Muscle layer of duodenum (tissue), 2 donors: Measurements from ENCODE around the gene BICRA.
"Not testable (repeated sequence)": the region's sequence is repeated elsewhere in the genome, so short reads cannot be mapped to it uniquely, and the experiment has no call there.

Experiments
- H3K27ac ChIP-seq: one replicate; pipeline ENCODE4 v1.7.0; 2013; ENCODE audit warnings: mild to moderate bottlenecking, low read length
- H3K27me3 ChIP-seq: one replicate; pipeline ENCODE4 v1.7.0; 2013; ENCODE audit warnings: low read depth, mild to moderate bottlenecking, control low read depth, low read length
- H3K36me3 ChIP-seq, 2 donors: one replicate each; pipeline ENCODE4 v1.7.0; 2013; ENCODE audit warnings: low read length in 2 of 2, control low read depth in 1 of 2, mild to moderate bottlenecking in 1 of 2; ENCODE audit not compliant: insufficient read depth in 2 of 2, control insufficient read depth in 1 of 2
- H3K4me1 ChIP-seq, 2 donors: one replicate each; pipeline ENCODE4 v1.7.0; 2013; ENCODE audit warnings: low read length in 2 of 2, mild to moderate bottlenecking in 2 of 2, control low read depth in 1 of 2, moderate library complexity in 1 of 2; ENCODE audit not compliant: insufficient read depth in 2 of 2, control insufficient read depth in 1 of 2
- H3K4me3 ChIP-seq, 2 donors: one replicate each; pipeline ENCODE4 v1.7.0; 2013; ENCODE audit warnings: low read length in 2 of 2, low read depth in 1 of 2, mild to moderate bottlenecking in 1 of 2
- H3K9me3 ChIP-seq, 2 donors: one replicate each; pipeline ENCODE4 v1.7.0; 2013; ENCODE audit warnings: low read length in 2 of 2, control low read depth in 1 of 2, mild to moderate bottlenecking in 1 of 2; ENCODE audit not compliant: control insufficient read depth in 1 of 2
- donor health status: healthy.

The BICRA gene

DNA sequence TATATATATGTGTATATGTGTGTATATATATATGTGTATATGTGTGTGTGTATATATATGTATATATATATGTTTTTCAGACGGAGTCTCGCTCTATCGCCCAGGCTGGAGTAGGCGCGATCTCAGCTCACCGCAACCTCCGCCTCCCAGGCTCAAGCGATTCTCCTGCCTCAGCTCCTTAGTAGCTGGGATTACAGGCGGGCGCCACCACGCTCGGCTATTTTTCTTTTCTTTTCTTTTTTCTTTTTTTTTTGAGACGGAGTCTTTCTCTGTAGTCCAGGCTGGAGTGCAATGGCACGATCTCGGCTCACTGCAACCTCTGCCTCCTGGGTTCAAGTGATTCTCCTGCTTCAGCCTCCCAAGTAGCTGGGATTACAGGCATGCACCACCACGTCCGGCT lies 137.2 kb downstream of the BICRA start:
- H3K9me3 ChIP-seq, H3K27ac ChIP-seq, H3K27me3 ChIP-seq: not testable (repeated sequence)
- Histone ChIP-seq H3K4me3 (peak overlapping the region; percentile 45 to 69), H3K36me3 (peaks cover 22 to 35% of the 10 kb centered on the region in 2 donors), H3K4me1 (peaks cover 0 to 24% of the 10 kb centered on the region in 2 donors)

DNA sequence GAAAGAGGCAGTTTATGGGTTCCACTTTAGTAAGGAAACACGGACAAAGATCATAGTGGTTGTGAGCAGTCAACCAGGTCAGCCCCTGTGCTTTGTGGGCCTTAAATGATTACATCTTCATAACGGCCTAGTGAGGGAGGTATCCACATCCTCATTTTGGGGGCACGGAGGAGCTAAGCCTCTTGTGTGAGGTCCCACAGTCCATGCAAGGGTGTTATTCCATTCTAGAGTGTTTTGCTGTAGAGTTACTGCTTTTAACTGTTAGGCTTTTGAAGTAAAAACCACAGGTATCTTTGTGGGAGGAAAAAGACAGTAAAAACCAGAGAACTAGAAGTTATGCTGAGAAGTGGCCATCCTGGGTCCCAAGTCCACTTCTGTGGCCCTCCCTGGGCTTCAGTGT lies 140.4 kb downstream of the BICRA start:
- H3K27me3 ChIP-seq: no peaks in the 10 kb centered on the region
- no peak overlapping the region for H3K27ac ChIP-seq
- H3K9me3 ChIP-seq: no peaks in the 10 kb centered on the region
- peaks cover 0 to 17% of the 10 kb centered on the region in 2 donors for H3K4me1 ChIP-seq
- H3K4me3 ChIP-seq: no peak overlapping the region
- peaks cover 39 to 58% of the 10 kb centered on the region in 2 donors for H3K36me3 ChIP-seq

DNA sequence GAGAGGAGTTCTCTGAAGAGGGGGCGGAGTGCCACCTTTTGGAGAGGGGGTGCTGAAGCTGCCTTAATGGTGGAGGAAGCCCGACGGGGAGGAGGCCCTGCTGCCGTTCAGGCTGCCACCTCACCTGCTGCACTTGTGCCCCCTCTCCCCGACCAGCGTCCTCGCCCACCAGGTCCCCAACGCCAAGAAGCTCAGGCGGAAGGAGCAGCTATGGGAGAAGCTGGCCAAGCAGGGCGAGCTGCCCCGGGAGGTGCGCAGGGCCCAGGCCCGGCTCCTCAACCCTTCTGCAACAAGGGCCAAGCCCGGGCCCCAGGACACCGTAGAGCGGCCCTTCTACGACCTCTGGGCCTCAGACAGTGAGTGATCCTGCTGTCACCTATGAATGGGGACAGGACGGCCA lies 141.8 kb downstream of the BICRA start:
- H3K4me3 ChIP-seq: no peak overlapping the region
- H3K36me3 ChIP-seq: peaks cover 41 to 73% of the 10 kb centered on the region in 2 donors
- no peaks in the 10 kb centered on the region for H3K27me3 ChIP-seq
- H3K4me1 ChIP-seq: peaks cover 0 to 15% of the 10 kb centered on the region in 2 donors
- no peak overlapping the region for H3K27ac ChIP-seq
- H3K9me3 ChIP-seq: no peaks in the 10 kb centered on the region

DNA sequence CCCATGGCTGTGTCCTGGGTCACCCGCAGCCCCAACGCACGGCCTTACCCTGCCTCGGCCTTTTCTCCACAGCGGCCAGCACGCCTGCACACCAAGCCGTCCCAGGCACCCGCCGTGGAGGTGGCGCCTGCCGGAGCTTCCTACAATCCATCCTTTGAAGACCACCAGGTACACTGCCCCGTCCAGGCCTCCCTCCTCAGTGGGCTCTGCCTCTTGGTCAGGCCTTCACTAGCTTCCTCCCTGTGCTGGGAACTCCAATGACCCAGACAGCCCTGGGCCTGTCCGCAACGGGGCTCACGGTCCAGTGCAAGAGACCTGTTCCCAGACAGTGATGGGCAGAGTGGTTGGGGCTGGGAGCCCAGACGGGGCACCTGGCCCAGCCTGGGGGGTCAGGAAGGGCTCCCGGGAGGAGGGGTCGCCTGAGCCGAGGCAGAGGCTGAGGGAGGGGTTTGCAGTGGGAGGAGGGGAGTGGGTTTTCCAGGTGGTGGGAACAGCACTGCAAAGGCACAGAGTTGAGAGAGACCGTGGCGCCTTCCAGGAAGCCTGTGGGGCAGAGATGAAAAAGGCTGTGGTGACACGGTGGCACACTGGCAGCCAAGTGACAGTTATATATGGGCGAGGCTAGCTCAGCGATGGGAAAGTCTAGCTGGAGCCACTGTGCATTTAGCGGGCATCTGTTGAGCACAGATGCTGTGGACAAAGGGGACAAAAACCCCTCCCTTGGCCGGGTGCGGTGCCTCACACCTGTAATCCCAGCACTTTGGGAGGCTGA lies 143.7 kb downstream of the BICRA start:
- H3K4me1 ChIP-seq: no peaks in the 10 kb centered on the region

More for the DNA sequence above, 143.7 kb downstream of the BICRA start:
- Histone ChIP-seq H3K9me3 (no peaks in the 10 kb centered on the region), H3K27me3 (no peaks in the 10 kb centered on the region), H3K4me3 (no peak overlapping the region), H3K27ac (no peak overlapping the region), H3K36me3 (peaks cover 57 to 86% of the 10 kb centered on the region in 2 donors)
